ENCODE data around the gene ANKRD10. TPM values are rescaled to one million over a fixed set of nuclear protein-coding genes. Genes with fewer than 3 reads are reported as not detected.

ANKRD10 gene
- total RNA-seq, 1 donor from 2014 or later: 212 TPM

GRCh38 chr13:110936519-110936918 is 21.6 kb upstream of the ANKRD10 start:
- Mint-ChIP-seq H3K4me3 (peak overlapping the region; percentile 27), H3K27me3 (ENCODE audit: insufficient read depth, low read depth) (peaks cover 4% of the 10 kb centered on the region), H3K4me1 (no peaks in the 10 kb centered on the region), H3K27ac (no peak overlapping the region), H3K36me3 (no peaks in the 10 kb centered on the region), H3K9me3 (peaks cover 26% of the 10 kb centered on the region)
- DNase-seq (ENCODE audit: low spot score): no peak
- Histone ChIP-seq H3K27ac (no peak overlapping the region), H4K20me1 (ENCODE audit: low read depth) (no peaks in the 10 kb centered on the region), H3K79me2 (ENCODE audit: low read depth) (no peaks in the 10 kb centered on the region), H3F3A (ENCODE audit: low read depth) (peaks cover 9% of the 10 kb centered on the region), H3K4me1 (peaks cover 5% of the 10 kb centered on the region), H3K9ac (no peak overlapping the region), H3K4me2 (no peak overlapping the region), H3K9me3 (ENCODE audit: low read depth) (peaks cover 5% of the 10 kb centered on the region), H3K27me3 (no peaks in the 10 kb centered on the region), H2AFZ (replicated peaks) (no peak overlapping the region), H3K36me3 (no peaks in the 10 kb centered on the region), H3K4me3 (no peak overlapping the region)
- TF ChIP-seq EZH2 (IDR thresholded peaks at IDR 0.05): no peak
- TF ChIP-seq CTCF (IDR thresholded peaks at IDR 0.05): no peak
- no peak for TF ChIP-seq EZH2phosphoT487 (IDR thresholded peaks at IDR 0.05)

DNA sequence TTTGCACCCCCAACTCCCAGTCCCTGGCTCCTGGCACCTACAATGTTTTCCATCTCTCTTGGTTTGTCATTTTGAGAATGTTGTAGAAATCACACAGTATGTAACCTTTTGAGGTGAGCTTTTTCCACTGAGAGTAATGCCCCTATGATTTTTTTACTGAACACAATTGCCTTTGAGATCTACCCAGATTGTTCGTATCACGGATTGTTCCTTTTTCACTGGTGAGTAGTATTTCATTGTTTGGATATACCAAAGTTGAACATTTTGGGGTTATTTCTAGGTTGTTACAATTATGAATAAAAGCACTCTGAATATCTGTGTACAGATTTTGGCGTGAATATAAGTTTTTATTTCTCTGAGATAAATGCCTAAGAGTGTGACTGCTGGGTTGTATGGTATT is 17.7 kb upstream of the ANKRD10 start:
- no peak for DNase-seq (ENCODE audit: low spot score)
- Mint-ChIP-seq H3K36me3 (no peaks in the 10 kb centered on the region), H3K4me1 (no peaks in the 10 kb centered on the region), H3K4me3 (no peak overlapping the region), H3K27me3 (ENCODE audit: insufficient read depth, low read depth) (peaks cover 6% of the 10 kb centered on the region), H3K9me3 (peaks cover 32% of the 10 kb centered on the region), H3K27ac (no peak overlapping the region)
- Histone ChIP-seq H3K9me3 (ENCODE audit: low read depth) (peaks cover 5% of the 10 kb centered on the region), H2AFZ (replicated peaks) (no peak overlapping the region), H3K9ac (no peak overlapping the region), H3K27ac (no peak overlapping the region), H3K4me3 (no peak overlapping the region), H3K4me2 (no peak overlapping the region), H3K79me2 (ENCODE audit: low read depth) (no peaks in the 10 kb centered on the region), H3K4me1 (peaks cover 5% of the 10 kb centered on the region), H3K36me3 (no peaks in the 10 kb centered on the region), H4K20me1 (ENCODE audit: low read depth) (no peaks in the 10 kb centered on the region), H3F3A (ENCODE audit: low read depth) (peaks cover 9% of the 10 kb centered on the region), H3K27me3 (no peaks in the 10 kb centered on the region)
- TF ChIP-seq EZH2phosphoT487 (IDR thresholded peaks at IDR 0.05) (no peak), CTCF (IDR thresholded peaks at IDR 0.05) (no peak), EZH2 (IDR thresholded peaks at IDR 0.05) (no peak)

GRCh38 chr13:110929104-110929777 is 14.4 kb upstream of the ANKRD10 start:
- Histone ChIP-seq H3F3A (ENCODE audit: low read depth) (no peaks in the 10 kb centered on the region), H3K4me2 (no peak overlapping the region), H3K9ac (no peak overlapping the region), H3K27me3 (no peaks in the 10 kb centered on the region), H3K9me3 (ENCODE audit: low read depth) (peaks cover 5% of the 10 kb centered on the region), H4K20me1 (ENCODE audit: low read depth) (no peaks in the 10 kb centered on the region), H3K36me3 (no peaks in the 10 kb centered on the region), H3K27ac (no peak overlapping the region), H2AFZ (replicated peaks) (no peak overlapping the region), H3K4me3 (no peak overlapping the region), H3K79me2 (ENCODE audit: low read depth) (no peaks in the 10 kb centered on the region), H3K4me1 (peaks cover 2% of the 10 kb centered on the region)
- peaks cover 2% of the 10 kb centered on the region for H3K4me1 Mint-ChIP-seq
- peaks cover 18% of the 10 kb centered on the region for H3K9me3 Mint-ChIP-seq
- no peak for DNase-seq (ENCODE audit: low spot score)
- no peaks in the 10 kb centered on the region for H3K36me3 Mint-ChIP-seq
- H3K27ac Mint-ChIP-seq: no peak overlapping the region
- TF ChIP-seq CTCF (IDR thresholded peaks at IDR 0.05) (no peak), EZH2 (IDR thresholded peaks at IDR 0.05) (no peak), EZH2phosphoT487 (IDR thresholded peaks at IDR 0.05) (no peak)
- peaks cover 2% of the 10 kb centered on the region for H3K27me3 Mint-ChIP-seq (ENCODE audit: insufficient read depth, low read depth)
- H3K4me3 Mint-ChIP-seq: no peak overlapping the region
